OCI-LY3 (cell line): ENCODE results near the gene SCAI.

ENCODE experiments used
- H2AFZ ChIP-seq: fragments of 200-600, 300-600 bp; shearing (Covaris generic); 2 replicates; pipeline ENCODE4 v1.6.0; 2014; ENCODE audit warnings: antibody characterized with exemption, low read depth, low read length
- H3K27ac ChIP-seq: fragments of 200-600, 300-600 bp; sonication (generic); 2 replicates; pipeline ENCODE4 v1.5.1; 2014; ENCODE audit warnings: mild to moderate bottlenecking, low read length, moderate library complexity, mixed read lengths
- H3K27me3 ChIP-seq: fragments of 200-600, 300-600 bp; sonication (generic); 2 replicates; pipeline ENCODE4 v1.6.1; 2014; ENCODE audit warnings: low read depth, low read length, mixed read lengths
- H3K36me3 ChIP-seq: fragments of 200-600, 300-600 bp; sonication (generic); replicated peaks from 2 replicates; pipeline ENCODE3; 2014; ENCODE audit warnings: low read depth, low read length, mixed read lengths
- H3K4me1 ChIP-seq: fragments of 300-600, 200-600 bp; sonication (generic); 2 replicates; pipeline ENCODE4 v1.6.1; 2014; ENCODE audit warnings: low read length, mixed read lengths
- H3K4me2 ChIP-seq: fragments of 200-600, 300-600 bp; sonication (generic); 2 replicates; pipeline ENCODE4 v1.6.1; 2014; ENCODE audit warnings: low read length, mixed read lengths
- H3K4me3 ChIP-seq: fragments of 300-600, 200-600 bp; sonication (generic); 2 replicates; pipeline ENCODE4 v1.5.1; 2014; ENCODE audit warnings: antibody characterized with exemption, mild to moderate bottlenecking, low read length, moderate library complexity
- H3K79me2 ChIP-seq: fragments of 300-600, 200-600 bp; shearing (Covaris generic); 2 replicates; pipeline ENCODE4 v1.6.1; 2014; ENCODE audit warnings: mild to moderate bottlenecking, low read length, mixed read lengths
- H3K9ac ChIP-seq: fragments of 300-600, 200-600 bp; shearing (Covaris generic); 2 replicates; pipeline ENCODE4 v1.6.0; 2014; ENCODE audit warnings: mild to moderate bottlenecking, low read length, moderate library complexity
- H3K9me3 ChIP-seq: fragments of 200-600, 300-600 bp; shearing (Covaris generic); 2 replicates; pipeline ENCODE4 v1.6.1; 2014; ENCODE audit warnings: low read length, mixed read lengths; ENCODE audit not compliant: insufficient read depth
- H4K20me1 ChIP-seq: fragments of 200-600, 300-600 bp; sonication (generic); 2 replicates; pipeline ENCODE4 v1.6.1; 2016; ENCODE audit warnings: low read length, mixed read lengths; ENCODE audit not compliant: insufficient read depth
- EZH2phosphoT487 ChIP-seq: fragments of 200-600 bp; shearing (Covaris generic); IDR thresholded peaks from 2 replicates; pipeline ENCODE4 v1.6.1; 2018; ENCODE audit warnings: antibody characterized with exemption, mixed run types, low read depth
- TF ChIP-seq, protein P1 (sequence below): fragments of 200-600, 300-600 bp; sonication (generic); IDR thresholded peaks from 2 replicates; pipeline ENCODE4 v1.5.1; 2014; ENCODE audit warnings: antibody characterized with exemption, low read length, low read depth

The SCAI gene

DNA sequence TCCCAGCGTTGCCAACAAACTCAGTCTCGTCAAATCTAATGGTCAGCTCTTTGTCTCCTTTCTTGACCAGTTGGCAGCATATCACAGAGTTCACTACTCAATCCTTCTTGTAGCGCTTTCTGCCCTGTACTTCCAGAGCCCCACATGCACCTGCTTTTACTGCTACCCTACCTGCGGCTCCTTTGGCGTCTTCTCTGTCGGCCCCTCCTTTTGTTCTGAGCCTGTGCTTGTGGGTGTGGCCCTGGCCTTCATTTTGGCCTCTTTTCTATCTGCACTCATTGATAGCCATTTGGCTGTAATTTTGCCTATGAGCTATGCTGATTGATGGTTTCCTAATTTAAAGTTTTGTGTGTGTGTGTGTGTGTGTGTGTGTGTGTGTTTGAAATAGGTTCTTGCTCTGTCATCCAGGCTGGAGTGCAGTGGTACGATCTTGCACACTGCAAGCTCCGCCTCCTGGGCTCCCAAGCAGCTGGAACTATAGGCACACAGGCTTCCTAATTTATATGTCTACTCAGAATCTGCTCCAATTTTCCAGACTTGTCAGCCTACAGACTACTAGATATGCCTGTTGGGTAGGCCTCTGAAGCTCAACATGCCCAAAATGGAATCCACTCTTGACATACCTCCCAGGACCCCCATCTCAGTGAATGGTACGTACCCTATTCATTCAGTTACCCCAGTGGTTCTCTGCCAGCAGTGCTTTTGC lies 249.1 kb downstream of the SCAI start:
- no peak overlapping the region for H3K9ac ChIP-seq
- no peaks in the 10 kb centered on the region for H3K79me2 ChIP-seq
- H3K36me3 ChIP-seq: peaks cover 3% of the 10 kb centered on the region

More for the DNA sequence above, 249.1 kb downstream of the SCAI start:
- peaks cover 2% of the 10 kb centered on the region; the same call in 1 of the 2 replicates for H3K4me1 ChIP-seq
- TF ChIP-seq, protein P1, sequence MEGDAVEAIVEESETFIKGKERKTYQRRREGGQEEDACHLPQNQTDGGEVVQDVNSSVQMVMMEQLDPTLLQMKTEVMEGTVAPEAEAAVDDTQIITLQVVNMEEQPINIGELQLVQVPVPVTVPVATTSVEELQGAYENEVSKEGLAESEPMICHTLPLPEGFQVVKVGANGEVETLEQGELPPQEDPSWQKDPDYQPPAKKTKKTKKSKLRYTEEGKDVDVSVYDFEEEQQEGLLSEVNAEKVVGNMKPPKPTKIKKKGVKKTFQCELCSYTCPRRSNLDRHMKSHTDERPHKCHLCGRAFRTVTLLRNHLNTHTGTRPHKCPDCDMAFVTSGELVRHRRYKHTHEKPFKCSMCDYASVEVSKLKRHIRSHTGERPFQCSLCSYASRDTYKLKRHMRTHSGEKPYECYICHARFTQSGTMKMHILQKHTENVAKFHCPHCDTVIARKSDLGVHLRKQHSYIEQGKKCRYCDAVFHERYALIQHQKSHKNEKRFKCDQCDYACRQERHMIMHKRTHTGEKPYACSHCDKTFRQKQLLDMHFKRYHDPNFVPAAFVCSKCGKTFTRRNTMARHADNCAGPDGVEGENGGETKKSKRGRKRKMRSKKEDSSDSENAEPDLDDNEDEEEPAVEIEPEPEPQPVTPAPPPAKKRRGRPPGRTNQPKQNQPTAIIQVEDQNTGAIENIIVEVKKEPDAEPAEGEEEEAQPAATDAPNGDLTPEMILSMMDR: no peak
- TF ChIP-seq EZH2phosphoT487: no peak
- no peak overlapping the region for H2AFZ ChIP-seq
- H4K20me1 ChIP-seq: no peaks in the 10 kb centered on the region
- no peak overlapping the region for H3K27ac ChIP-seq
- no peaks in the 10 kb centered on the region for H3K9me3 ChIP-seq
- H3K27me3 ChIP-seq: no peaks in the 10 kb centered on the region
- H3K4me2 ChIP-seq: no peak overlapping the region
- no peak overlapping the region for H3K4me3 ChIP-seq
